DND-41 (cell line): ENCODE data around the gene SLC25A25.

Experiments used
- EZH2 ChIP-seq: IDR thresholded peaks from 3 replicates; pipeline ENCODE4 v1.6.1; 2012; ENCODE audit warnings: borderline replicate concordance, low read depth, mild to moderate bottlenecking, moderate library complexity, low read length, inconsistent platforms; ENCODE audit not compliant: severe bottlenecking
- TF ChIP-seq, protein P1 (sequence below): IDR thresholded peaks from 2 replicates; pipeline ENCODE4 v1.5.1; 2012; ENCODE audit warnings: borderline replicate concordance, low read length, moderate library complexity, mild to moderate bottlenecking; ENCODE audit not compliant: poor library complexity, severe bottlenecking; ENCODE audit errors: extremely low read depth

- TF ChIP-seq, protein P1, sequence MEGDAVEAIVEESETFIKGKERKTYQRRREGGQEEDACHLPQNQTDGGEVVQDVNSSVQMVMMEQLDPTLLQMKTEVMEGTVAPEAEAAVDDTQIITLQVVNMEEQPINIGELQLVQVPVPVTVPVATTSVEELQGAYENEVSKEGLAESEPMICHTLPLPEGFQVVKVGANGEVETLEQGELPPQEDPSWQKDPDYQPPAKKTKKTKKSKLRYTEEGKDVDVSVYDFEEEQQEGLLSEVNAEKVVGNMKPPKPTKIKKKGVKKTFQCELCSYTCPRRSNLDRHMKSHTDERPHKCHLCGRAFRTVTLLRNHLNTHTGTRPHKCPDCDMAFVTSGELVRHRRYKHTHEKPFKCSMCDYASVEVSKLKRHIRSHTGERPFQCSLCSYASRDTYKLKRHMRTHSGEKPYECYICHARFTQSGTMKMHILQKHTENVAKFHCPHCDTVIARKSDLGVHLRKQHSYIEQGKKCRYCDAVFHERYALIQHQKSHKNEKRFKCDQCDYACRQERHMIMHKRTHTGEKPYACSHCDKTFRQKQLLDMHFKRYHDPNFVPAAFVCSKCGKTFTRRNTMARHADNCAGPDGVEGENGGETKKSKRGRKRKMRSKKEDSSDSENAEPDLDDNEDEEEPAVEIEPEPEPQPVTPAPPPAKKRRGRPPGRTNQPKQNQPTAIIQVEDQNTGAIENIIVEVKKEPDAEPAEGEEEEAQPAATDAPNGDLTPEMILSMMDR = peak; percentile 31
- no peak for TF ChIP-seq EZH2
Measured at GRCh38 chr9:128106181-128106939, 38.3 kb downstream of the SLC25A25 start.
